ENCODE measurements around the gene F8A1.

- no peak for TF ChIP-seq CTCF (IDR thresholded peaks at IDR 0.05; ENCODE audit: low read depth, low read length)
- no peak for TF ChIP-seq EZH2phosphoT487 (IDR thresholded peaks at IDR 0.05; ENCODE audit: low read depth)
Observed at GRCh38 chrX:154855256-154855655, 30.9 kb upstream of the F8A1 start.
